ENCODE data around the gene FMNL2.

Gene FMNL2

DNA sequence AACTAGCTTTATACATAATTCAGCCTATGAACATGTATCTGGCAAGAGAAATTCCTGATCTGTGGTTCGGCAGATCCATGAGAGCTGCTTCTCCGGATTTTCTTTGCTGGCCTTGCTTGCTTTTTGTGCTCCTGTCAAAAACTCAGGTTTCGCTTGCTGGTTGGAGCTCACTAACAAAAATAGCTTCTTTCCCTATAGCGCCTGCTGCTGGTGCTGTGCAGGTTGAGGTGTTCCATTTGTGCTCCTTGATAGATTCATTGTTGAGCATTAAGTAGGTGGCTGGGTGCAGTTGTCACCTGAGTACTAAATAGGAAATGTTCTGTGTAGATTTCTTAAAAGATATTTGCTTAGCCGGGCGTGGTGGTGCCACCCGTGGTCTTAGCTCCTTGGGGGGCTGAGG is 234.2 kb downstream of the FMNL2 start:
- H3K4me3 ChIP-seq (ENCODE audit: extremely low read depth, insufficient read depth, low read length, poor library complexity, severe bottlenecking), result no peak overlapping the region
- WGBS, 2 experiments (ENCODE audit: insufficient coverage in 2 of 2), result 96 to 100% methylated on average over 5 to 6 of the region's 7 CpGs
- H3K4me1 ChIP-seq (ENCODE audit: control insufficient read depth, insufficient read depth, low read length, poor library complexity, severe bottlenecking), result peaks cover 7% of the 10 kb centered on the region
- peaks cover 10% of the 10 kb centered on the region for H3K36me3 ChIP-seq (ENCODE audit: control insufficient read depth, insufficient read depth, low read length)
- H3K27ac ChIP-seq (ENCODE audit: low read depth, low read length, severe bottlenecking), result no peak overlapping the region
- H3K9me3 ChIP-seq (ENCODE audit: control insufficient read depth, low read length), result no peaks in the 10 kb centered on the region

DNA sequence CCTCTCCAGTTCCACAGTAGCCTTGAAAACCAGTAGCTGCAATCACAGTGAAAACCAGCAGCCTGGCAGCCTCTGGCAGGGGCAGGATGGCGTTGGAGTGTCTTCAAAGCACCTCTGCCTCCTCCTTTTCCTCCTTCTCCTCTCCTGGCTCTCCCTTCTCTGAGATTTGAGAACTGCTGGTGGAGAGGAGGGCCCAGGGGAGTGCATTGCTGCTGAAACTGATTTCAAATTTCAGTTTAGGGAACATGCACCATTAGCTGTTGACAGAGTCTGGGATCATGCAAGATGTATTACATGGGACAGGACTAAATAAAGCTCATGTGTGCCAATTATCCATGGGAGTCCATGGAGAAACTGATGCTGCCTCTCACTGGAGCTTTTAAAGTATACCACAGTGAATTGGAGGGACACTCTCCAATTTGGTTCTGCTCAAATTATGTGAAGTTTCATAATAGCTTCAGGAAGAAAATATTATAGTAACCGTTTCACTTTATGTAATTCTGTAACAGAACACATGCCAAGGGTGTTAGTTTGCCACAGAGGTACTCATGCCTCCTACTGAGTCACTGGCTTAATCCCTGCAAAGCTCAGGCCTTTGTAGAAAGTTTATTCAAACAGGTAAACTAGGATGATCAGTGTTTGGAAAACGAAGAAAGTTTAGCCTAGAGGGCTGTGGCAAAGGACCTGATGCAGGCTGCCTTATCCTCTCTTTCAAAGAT is 236.2 kb downstream of the FMNL2 start:
- no peak overlapping the region for H3K4me3 ChIP-seq (ENCODE audit: extremely low read depth, insufficient read depth, low read length, poor library complexity, severe bottlenecking)
- 79 to 100% methylated on average over 1 to 2 of the region's 3 CpGs for WGBS, 2 experiments (ENCODE audit: insufficient coverage in 2 of 2)
- H3K36me3 ChIP-seq (ENCODE audit: control insufficient read depth, insufficient read depth, low read length), result peaks cover 15% of the 10 kb centered on the region
- no peak overlapping the region for H3K27ac ChIP-seq (ENCODE audit: low read depth, low read length, severe bottlenecking)
- H3K4me1 ChIP-seq (ENCODE audit: control insufficient read depth, insufficient read depth, low read length, poor library complexity, severe bottlenecking), result peaks cover 7% of the 10 kb centered on the region
- no peaks in the 10 kb centered on the region for H3K9me3 ChIP-seq (ENCODE audit: control insufficient read depth, low read length)

DNA sequence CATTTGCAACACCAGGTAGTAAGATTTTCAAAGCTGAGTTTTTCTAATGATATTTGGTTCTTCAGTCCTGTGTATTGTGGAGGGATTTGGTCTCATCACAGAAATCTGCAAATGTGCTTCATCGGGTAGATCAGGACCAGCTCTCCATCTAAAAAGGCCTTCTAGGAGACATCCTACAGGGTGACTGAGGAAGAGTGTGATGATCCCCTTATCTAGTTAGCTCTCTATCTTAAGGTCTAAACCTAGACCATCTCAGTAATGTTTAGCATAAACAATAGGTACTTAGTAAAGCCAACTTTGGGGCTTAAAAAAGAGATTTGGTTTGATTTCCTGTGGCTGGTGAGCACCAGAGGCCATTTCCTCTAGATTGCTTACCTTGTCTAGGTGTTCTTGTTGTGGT is 237.1 kb downstream of the FMNL2 start:
- H3K27ac ChIP-seq (ENCODE audit: low read depth, low read length, severe bottlenecking), result no peak overlapping the region
- H3K9me3 ChIP-seq (ENCODE audit: control insufficient read depth, low read length), result no peaks in the 10 kb centered on the region
- no CpG with 5 or more reads among the region's 1 CpG for WGBS, 2 experiments (ENCODE audit: insufficient coverage in 2 of 2)

DNA sequence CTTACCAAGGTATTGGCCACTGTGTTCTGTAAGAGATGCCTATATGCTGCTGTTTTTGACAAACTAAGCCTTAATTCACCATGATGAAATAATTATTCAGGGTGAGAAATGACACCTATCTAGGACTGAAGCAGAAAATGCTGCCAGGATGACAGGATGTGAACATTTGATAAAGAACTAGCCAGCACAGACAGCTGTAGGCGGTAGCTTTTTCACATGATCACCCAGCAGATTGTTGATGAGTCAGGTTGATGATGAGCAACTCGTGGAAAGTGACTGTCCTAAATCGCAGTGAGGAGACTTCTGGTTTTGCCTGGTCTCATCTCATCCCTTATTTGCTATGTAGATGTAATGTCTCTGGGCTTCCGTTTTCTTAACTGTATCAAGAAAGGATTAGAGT is 238.2 kb downstream of the FMNL2 start:
- Histone ChIP-seq H3K36me3 (ENCODE audit: control insufficient read depth, insufficient read depth, low read length) (peaks cover 15% of the 10 kb centered on the region), H3K27ac (ENCODE audit: low read depth, low read length, severe bottlenecking) (no peak overlapping the region), H3K4me3 (ENCODE audit: extremely low read depth, insufficient read depth, low read length, poor library complexity, severe bottlenecking) (no peak overlapping the region), H3K4me1 (ENCODE audit: control insufficient read depth, insufficient read depth, low read length, poor library complexity, severe bottlenecking) (peaks cover 7% of the 10 kb centered on the region), H3K9me3 (ENCODE audit: control insufficient read depth, low read length) (no peaks in the 10 kb centered on the region)
- WGBS, 2 experiments (ENCODE audit: insufficient coverage in 2 of 2), result 77 to 91% methylated on average over 3 to 4 of the region's 4 CpGs

More for the DNA sequence above, 237.1 kb downstream of the FMNL2 start:
- Histone ChIP-seq H3K36me3 (ENCODE audit: control insufficient read depth, insufficient read depth, low read length) (peaks cover 15% of the 10 kb centered on the region), H3K4me3 (ENCODE audit: extremely low read depth, insufficient read depth, low read length, poor library complexity, severe bottlenecking) (no peak overlapping the region), H3K4me1 (ENCODE audit: control insufficient read depth, insufficient read depth, low read length, poor library complexity, severe bottlenecking) (peaks cover 7% of the 10 kb centered on the region)

DNA sequence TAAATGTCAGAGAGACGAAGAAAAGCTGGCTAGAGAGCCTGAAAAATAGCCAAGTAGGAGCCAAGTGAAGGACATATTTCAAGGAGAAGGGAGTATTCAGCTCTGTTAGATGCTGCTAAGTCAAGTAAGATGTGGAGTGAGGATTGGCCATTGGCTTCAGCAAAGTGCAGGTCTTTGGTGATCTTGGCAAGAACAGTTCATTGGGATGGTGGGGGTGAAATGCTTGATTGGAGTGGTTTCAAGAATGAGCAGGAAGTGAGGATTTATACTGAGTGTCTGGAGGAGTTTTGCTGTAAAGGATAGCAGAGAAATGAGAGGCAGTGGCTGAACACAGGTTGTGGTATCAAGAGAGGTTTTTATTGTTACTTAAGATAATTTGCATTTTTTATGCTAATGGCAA is 242.6 kb downstream of the FMNL2 start:
- WGBS, 2 experiments (ENCODE audit: insufficient coverage in 2 of 2), result 94 to 100% methylated on average over 1 of the region's 1 CpG
- Histone ChIP-seq H3K27ac (ENCODE audit: low read depth, low read length, severe bottlenecking) (no peak overlapping the region), H3K9me3 (ENCODE audit: control insufficient read depth, low read length) (no peaks in the 10 kb centered on the region), H3K36me3 (ENCODE audit: control insufficient read depth, insufficient read depth, low read length) (peaks cover 20% of the 10 kb centered on the region), H3K4me1 (ENCODE audit: control insufficient read depth, insufficient read depth, low read length, poor library complexity, severe bottlenecking) (no peaks in the 10 kb centered on the region), H3K4me3 (ENCODE audit: extremely low read depth, insufficient read depth, low read length, poor library complexity, severe bottlenecking) (no peak overlapping the region)

DNA sequence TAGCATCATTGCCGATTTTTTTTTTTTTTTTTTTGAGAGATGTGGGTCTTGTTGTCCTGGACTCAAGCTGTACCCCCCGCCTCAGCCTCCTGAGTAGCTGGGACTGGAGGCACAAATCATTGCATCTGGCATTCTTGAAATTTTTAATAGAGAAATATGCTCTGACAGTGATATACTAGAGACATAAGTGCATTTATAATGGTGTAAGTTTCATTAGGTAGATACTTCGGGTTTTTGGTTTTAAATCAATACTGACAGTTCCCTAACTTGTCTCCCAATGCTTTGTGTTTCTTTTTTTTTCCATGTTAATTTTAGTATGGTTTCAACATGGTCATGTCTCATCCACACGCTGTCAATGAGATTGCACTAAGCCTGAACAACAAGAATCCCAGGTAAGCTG is 243.6 kb downstream of the FMNL2 start:
- Histone ChIP-seq H3K4me3 (ENCODE audit: extremely low read depth, insufficient read depth, low read length, poor library complexity, severe bottlenecking) (no peak overlapping the region), H3K36me3 (ENCODE audit: control insufficient read depth, insufficient read depth, low read length) (peaks cover 20% of the 10 kb centered on the region), H3K4me1 (ENCODE audit: control insufficient read depth, insufficient read depth, low read length, poor library complexity, severe bottlenecking) (no peaks in the 10 kb centered on the region), H3K9me3 (ENCODE audit: control insufficient read depth, low read length) (no peaks in the 10 kb centered on the region), H3K27ac (ENCODE audit: low read depth, low read length, severe bottlenecking) (no peak overlapping the region)
- 93 to 100% methylated on average over 2 to 3 of the region's 4 CpGs for WGBS, 2 experiments (ENCODE audit: insufficient coverage in 2 of 2)

DNA sequence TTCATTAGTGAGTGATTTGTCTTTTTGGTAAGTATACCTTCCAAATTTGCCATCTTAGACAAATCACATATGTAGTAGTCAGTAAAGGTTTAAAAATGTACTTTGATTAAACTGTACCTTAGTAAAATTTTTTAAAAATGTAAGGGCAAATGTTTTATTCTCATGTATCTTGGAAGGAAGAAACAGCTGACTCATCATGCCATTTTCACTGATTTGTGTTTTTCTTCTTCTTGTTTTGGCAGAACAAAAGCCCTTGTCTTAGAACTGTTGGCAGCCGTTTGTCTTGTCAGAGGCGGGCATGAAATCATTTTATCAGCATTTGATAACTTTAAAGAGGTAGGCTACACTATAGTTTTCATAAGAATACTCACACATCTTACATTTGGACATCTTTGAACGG is 245.7 kb downstream of the FMNL2 start:
- no peaks in the 10 kb centered on the region for H3K9me3 ChIP-seq (ENCODE audit: control insufficient read depth, low read length)
- 67 to 90% methylated on average over 1 to 2 of the region's 3 CpGs for WGBS, 2 experiments (ENCODE audit: insufficient coverage in 2 of 2)
- peaks cover 23% of the 10 kb centered on the region for H3K36me3 ChIP-seq (ENCODE audit: control insufficient read depth, insufficient read depth, low read length)
- no peak overlapping the region for H3K4me3 ChIP-seq (ENCODE audit: extremely low read depth, insufficient read depth, low read length, poor library complexity, severe bottlenecking)
- peaks cover under 1% of the 10 kb centered on the region for H3K4me1 ChIP-seq (ENCODE audit: control insufficient read depth, insufficient read depth, low read length, poor library complexity, severe bottlenecking)
- H3K27ac ChIP-seq (ENCODE audit: low read depth, low read length, severe bottlenecking), result no peak overlapping the region

DNA sequence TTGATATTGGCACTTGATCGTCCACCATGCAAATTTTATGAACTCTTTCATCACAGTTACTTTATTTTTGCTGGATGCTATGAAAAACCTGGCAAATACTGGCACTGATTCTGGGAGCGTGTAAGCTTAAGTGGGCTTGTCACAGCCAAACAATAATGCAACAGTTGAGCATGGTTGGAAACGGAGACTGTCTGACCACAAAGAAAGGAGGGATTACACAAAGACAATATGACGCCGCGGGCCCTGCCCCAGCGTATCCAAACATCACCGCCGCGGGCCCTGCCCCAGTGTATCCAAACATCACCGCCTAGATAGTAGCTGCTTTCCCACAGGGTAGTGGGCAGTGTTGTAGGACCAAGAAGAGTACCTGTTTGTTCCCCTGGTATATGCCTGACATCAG is 246.4 kb downstream of the FMNL2 start:
- Histone ChIP-seq H3K36me3 (ENCODE audit: control insufficient read depth, insufficient read depth, low read length) (peaks cover 21% of the 10 kb centered on the region), H3K4me1 (ENCODE audit: control insufficient read depth, insufficient read depth, low read length, poor library complexity, severe bottlenecking) (peaks cover 7% of the 10 kb centered on the region), H3K9me3 (ENCODE audit: control insufficient read depth, low read length) (no peaks in the 10 kb centered on the region), H3K4me3 (ENCODE audit: extremely low read depth, insufficient read depth, low read length, poor library complexity, severe bottlenecking) (no peak overlapping the region), H3K27ac (ENCODE audit: low read depth, low read length, severe bottlenecking) (no peak overlapping the region)
- 93 to 96% methylated on average over 10 to 11 of the region's 11 CpGs for whole genome bisulfite sequencing, 2 experiments (ENCODE audit: insufficient coverage in 2 of 2)

DNA sequence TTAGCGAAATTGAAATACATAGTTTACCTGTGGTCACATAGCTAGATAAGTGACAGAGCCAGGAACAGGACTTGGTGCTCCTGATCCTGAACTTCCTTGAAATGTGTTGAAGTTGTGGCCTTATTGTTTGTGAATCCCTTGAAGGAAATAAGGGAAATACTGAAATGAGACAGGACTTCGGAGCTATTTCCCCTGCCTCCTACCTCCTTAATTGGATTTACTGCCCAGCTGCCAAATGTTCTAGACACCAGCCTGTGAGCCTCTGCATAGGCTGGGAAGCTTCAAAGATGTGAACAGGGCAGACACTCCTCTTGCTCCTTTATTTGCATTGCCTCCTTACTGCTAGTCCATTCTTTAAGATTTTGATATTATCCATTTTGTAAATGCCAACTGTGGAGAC is 247.1 kb downstream of the FMNL2 start:
- H3K36me3 ChIP-seq (ENCODE audit: control insufficient read depth, insufficient read depth, low read length), result peaks cover 21% of the 10 kb centered on the region
- H3K9me3 ChIP-seq (ENCODE audit: control insufficient read depth, low read length), result no peaks in the 10 kb centered on the region
- no peak overlapping the region for H3K4me3 ChIP-seq (ENCODE audit: extremely low read depth, insufficient read depth, low read length, poor library complexity, severe bottlenecking)
- H3K27ac ChIP-seq (ENCODE audit: low read depth, low read length, severe bottlenecking), result no peak overlapping the region
- H3K4me1 ChIP-seq (ENCODE audit: control insufficient read depth, insufficient read depth, low read length, poor library complexity, severe bottlenecking), result peaks cover 13% of the 10 kb centered on the region
- 60 to 70% methylated on average over 1 to 2 of the region's 2 CpGs for WGBS, 2 experiments (ENCODE audit: insufficient coverage in 2 of 2)

DNA sequence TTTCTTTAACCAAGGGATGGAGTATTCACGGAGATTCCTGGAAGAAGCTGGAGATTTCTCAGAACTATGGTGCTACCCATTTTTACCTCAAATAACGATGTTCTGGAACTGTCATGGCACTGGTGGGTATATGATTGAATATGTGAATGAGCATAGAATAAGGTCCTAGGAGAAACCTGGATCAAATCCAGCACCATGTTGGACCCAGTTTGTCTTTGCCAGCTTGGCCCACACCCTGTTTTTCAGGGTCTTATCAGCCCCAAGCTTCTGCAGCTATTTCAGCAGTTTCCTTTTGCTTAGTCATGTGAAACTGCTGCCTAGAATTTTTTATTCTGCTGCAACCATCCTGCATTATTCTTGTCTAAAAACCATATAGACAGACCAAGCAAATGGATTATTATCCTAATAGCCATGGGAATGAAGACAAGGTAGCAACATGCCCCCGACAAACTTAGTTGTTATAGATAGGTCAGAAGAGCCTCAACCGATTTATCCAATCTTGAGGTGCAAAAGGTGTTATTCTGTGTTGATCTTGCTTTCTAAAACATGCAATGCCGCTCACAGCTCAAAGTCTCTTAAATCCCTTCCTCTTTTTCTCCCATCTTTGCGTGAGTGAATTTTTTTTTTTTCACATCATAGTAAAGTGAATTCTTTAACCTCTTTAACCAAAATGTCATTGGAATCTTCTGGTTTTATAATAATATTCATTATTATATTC is 248.7 kb downstream of the FMNL2 start:
- Histone ChIP-seq H3K4me1 (ENCODE audit: control insufficient read depth, insufficient read depth, low read length, poor library complexity, severe bottlenecking) (peaks cover 14% of the 10 kb centered on the region), H3K27ac (ENCODE audit: low read depth, low read length, severe bottlenecking) (no peak overlapping the region), H3K4me3 (ENCODE audit: extremely low read depth, insufficient read depth, low read length, poor library complexity, severe bottlenecking) (no peak overlapping the region), H3K36me3 (ENCODE audit: control insufficient read depth, insufficient read depth, low read length) (peaks cover 18% of the 10 kb centered on the region), H3K9me3 (ENCODE audit: control insufficient read depth, low read length) (no peaks in the 10 kb centered on the region)
- 93 to 94% methylated on average over 2 to 3 of the region's 6 CpGs for WGBS, 2 experiments (ENCODE audit: insufficient coverage in 2 of 2)

DNA sequence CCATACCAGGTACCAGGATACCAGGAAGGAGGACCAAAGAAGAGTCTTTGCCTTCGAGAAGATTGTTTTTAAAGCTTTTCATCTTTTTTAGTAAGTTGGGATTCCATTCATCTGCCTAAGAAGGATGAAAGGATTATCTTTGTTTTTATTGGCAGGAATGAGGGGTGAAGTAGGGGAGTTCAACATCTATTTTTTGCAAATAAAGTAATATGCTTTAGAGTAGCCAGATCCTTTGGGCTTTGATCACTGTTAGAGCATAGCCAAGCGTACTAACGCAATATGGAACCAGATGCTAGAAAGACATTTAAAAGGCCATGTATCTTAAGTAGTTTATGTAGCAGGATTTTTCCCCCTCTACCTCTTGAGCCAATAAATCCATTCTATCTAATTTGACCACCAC is 249.3 kb downstream of the FMNL2 start:
- Histone ChIP-seq H3K4me3 (ENCODE audit: extremely low read depth, insufficient read depth, low read length, poor library complexity, severe bottlenecking) (no peak overlapping the region), H3K36me3 (ENCODE audit: control insufficient read depth, insufficient read depth, low read length) (peaks cover 15% of the 10 kb centered on the region), H3K4me1 (ENCODE audit: control insufficient read depth, insufficient read depth, low read length, poor library complexity, severe bottlenecking) (peaks cover 14% of the 10 kb centered on the region), H3K9me3 (ENCODE audit: control insufficient read depth, low read length) (no peaks in the 10 kb centered on the region), H3K27ac (ENCODE audit: low read depth, low read length, severe bottlenecking) (no peak overlapping the region)
- WGBS, 2 experiments (ENCODE audit: insufficient coverage in 2 of 2), result 86% methylated on average over 1 of the region's 3 CpGs; no CpG with 5 or more reads in 1 of the 2 experiments

Data from mesodermal cell (in vitro differentiated cells).